Sigmoid colon (tissue), 7 donors: Measurements from ENCODE around the gene DCDC2C. TPM values are rescaled to one million over a fixed set of nuclear protein-coding genes. Genes with fewer than 3 reads are reported as not detected.

Source experiments
- DNase-seq: peaks from one replicate; pipeline ENCODE4 v3.0.0-alpha.2; 2019
- H3K27ac ChIP-seq, 4 donors: fragments of 200-600 bp; sonication (generic); one replicate each; pipeline ENCODE4 v1.5.1; 2016 to 2019; ENCODE audit warnings: mild to moderate bottlenecking in 1 of 4
- H3K27me3 ChIP-seq, 3 donors: fragments of 200-600 bp; sonication (generic); one replicate each; pipeline ENCODE4 v1.5.1; 2019; ENCODE audit warnings: mild to moderate bottlenecking in 1 of 3
- H3K36me3 ChIP-seq, 4 donors: fragments of 200-600 bp; sonication (generic); one replicate each; pipeline ENCODE4 v1.5.1; 2016 to 2019
- H3K4me1 ChIP-seq, 4 donors: fragments of 200-600 bp; sonication (generic); one replicate each; pipeline ENCODE4 v1.5.1; 2017 to 2019
- H3K4me3 ChIP-seq, 4 donors: fragments of 200-600 bp; sonication (generic); one replicate each; pipeline ENCODE4 v1.5.1; 2017 to 2019; ENCODE audit warnings: mild to moderate bottlenecking in 2 of 4, moderate library complexity in 1 of 4
- H3K9me3 ChIP-seq, 4 donors: fragments of 200-600 bp in 3 of 4; sonication (generic) in 3 of 4; one replicate each; pipeline versions ENCODE4 v1.5.1 to v1.6.1; 2013 to 2019
- EP300 ChIP-seq, 4 donors: sonication (generic); formaldehyde crosslinking; IDR thresholded peaks; one replicate each; pipeline ENCODE4 v1.6.1; 2017; ENCODE audit warnings: antibody characterized with exemption in 4 of 4
- POLR2A ChIP-seq, 2 donors: fragments of 450-650 bp; IDR thresholded peaks; one replicate each; pipeline ENCODE4 v1.6.1; 2016; ENCODE audit warnings: antibody characterized with exemption in 2 of 2, mild to moderate bottlenecking in 2 of 2, moderate library complexity in 2 of 2
- POLR2AphosphoS5 ChIP-seq, 4 donors: sonication (generic); formaldehyde crosslinking; IDR thresholded peaks; one replicate each; pipeline ENCODE4 v1.6.1; 2017; ENCODE audit warnings: antibody characterized with exemption in 4 of 4
- WGBS, 2 donors: extraction: QIAGEN DNeasy Blood & Tissue Kit; methylation state at CpG; one replicate each; pipeline ENCODE4 v1.1.7; 2013; 5-methylcytosine and 5-hydroxymethylcytosine counted together
- intact Hi-C: fragments of 100-400 bp; cut with DNase I; formaldehyde crosslinking; loops from one replicate; pipeline ENCODE4 v1.15.1; 2023
- polyA plus RNA-seq, 3 donors: library from polyadenylated mRNA; stranded (reverse); fragments of 200-250 nt; gene quantifications; one replicate each; pipeline ENCODE4 v1.2.3, GENCODE V29; 2013
- total RNA-seq, 4 donors: library from RNA; depleted of rRNA; stranded (reverse); fragments of >200 nt; gene quantifications; one replicate each; pipeline ENCODE4 v1.1.0, GENCODE V29; 2016
- TF ChIP-seq, protein P1 (sequence below), 4 experiments: fragments of 450-650 bp in 3 of 4; fragments of 200-600 bp in 1 of 4; IDR thresholded peaks; one replicate each; pipeline ENCODE4 v1.5.1; 2016 to 2019; ENCODE audit warnings: antibody characterized with exemption in 4 of 4, mild to moderate bottlenecking in 3 of 4, moderate library complexity in 2 of 4
- donor health status: healthy with polysubstance abuse.
- donor health status: Bipolar disorder and iron deficiency.
- donor health status: healthy.

Gene DCDC2C
- total and polyA plus RNA-seq, 7 donors = 0.33 TPM; not detected in 6

DNA sequence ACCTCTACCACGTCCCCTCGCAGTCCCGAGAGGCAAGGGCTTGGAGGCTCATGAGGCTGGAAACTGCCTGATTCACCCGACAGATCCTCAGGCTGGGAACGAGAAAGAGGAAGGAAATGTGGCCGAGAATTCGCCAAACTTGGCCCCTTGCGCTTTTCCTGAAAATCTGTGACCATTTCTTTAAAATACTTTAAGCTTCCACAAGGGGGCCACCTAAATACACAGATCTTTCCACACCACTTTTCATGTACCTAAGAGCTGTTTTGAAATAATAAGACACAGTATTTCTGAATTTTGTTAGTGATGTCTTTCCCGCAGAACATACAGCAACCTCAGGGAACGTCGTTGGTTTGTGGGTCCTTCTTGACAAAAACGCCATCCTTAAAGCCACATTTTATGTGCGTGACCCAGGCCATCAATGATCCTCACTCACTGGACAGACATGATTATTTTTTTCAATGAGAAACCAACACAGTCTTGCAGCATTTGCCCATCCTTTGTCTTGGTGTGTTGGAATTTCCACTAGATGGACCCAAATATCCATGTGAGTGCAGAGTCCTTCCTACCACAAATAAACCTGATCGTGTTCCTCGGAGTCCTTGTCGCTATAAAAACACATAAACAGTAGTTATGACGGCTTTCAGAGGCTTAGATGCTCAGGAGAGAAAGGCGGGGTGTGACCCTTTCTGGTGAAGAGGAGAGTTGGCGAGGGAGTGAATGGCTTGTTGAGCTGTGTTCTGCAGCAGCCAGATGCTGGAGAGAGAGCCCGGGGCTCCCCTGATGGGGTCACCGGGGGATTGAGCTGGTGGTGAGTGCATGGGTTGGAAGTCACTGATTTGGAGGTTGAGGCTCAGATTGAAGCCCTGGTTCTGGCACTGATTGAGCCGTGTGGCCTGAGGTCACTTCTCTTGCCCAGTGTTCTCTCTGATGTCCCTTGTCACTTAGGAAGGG is 25.0 kb downstream of the DCDC2C start:
- no peak for DNase-seq
- Histone ChIP-seq H3K27ac (no peak overlapping the region), H3K27me3 (peaks cover 0 to 7% (median 0%) of the 10 kb centered on the region in 3 donors), H3K4me3 (no peak overlapping the region), H3K36me3 (no peaks in the 10 kb centered on the region), H3K9me3 (no peaks in the 10 kb centered on the region), H3K4me1 (peaks cover 0 to 7% (median 0%) of the 10 kb centered on the region in 4 donors)
- TF ChIP-seq POLR2AphosphoS5 (IDR thresholded peaks at IDR 0.05) = no peak
- TF ChIP-seq, protein P1, sequence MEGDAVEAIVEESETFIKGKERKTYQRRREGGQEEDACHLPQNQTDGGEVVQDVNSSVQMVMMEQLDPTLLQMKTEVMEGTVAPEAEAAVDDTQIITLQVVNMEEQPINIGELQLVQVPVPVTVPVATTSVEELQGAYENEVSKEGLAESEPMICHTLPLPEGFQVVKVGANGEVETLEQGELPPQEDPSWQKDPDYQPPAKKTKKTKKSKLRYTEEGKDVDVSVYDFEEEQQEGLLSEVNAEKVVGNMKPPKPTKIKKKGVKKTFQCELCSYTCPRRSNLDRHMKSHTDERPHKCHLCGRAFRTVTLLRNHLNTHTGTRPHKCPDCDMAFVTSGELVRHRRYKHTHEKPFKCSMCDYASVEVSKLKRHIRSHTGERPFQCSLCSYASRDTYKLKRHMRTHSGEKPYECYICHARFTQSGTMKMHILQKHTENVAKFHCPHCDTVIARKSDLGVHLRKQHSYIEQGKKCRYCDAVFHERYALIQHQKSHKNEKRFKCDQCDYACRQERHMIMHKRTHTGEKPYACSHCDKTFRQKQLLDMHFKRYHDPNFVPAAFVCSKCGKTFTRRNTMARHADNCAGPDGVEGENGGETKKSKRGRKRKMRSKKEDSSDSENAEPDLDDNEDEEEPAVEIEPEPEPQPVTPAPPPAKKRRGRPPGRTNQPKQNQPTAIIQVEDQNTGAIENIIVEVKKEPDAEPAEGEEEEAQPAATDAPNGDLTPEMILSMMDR (IDR thresholded peaks at IDR 0.05) = peak; percentile 23 to 53 (median 34)
- TF ChIP-seq EP300 (IDR thresholded peaks at IDR 0.05) = no peak
- 32 to 37% methylated on average over 22 of the region's 22 CpGs for WGBS, 2 donors
- intact Hi-C loops = loop anchor here (5.0 kb wide), 1 partner anchor 54 kb away; no protein-coding TSS in a partner anchor

DNA sequence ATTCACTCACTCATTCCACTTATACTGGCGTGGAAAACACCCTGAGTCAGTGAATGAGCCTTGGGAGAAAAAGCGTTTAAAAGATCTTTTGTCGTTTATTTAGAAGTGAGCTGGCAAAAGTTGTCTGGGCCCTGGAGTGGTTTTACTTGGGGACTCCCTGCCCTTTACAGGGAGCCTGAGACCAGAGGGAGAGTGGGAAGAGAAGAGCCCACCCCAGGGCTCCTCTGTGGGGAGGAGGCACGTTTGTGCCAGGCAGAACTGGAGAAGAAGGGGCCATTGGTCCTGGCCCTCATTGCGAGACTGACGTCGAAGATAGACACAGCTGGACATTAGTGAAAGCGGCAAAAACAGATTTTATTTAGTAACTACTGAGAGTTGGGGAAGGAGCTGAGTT is 25.7 kb downstream of the DCDC2C start:
- intact Hi-C loops = loop anchor here (5.0 kb wide), 1 partner anchor 53 kb away; no protein-coding TSS in a partner anchor
- TF ChIP-seq POLR2A (IDR thresholded peaks at IDR 0.05) = no peak
- TF ChIP-seq POLR2AphosphoS5 (IDR thresholded peaks at IDR 0.05) = no peak
- TF ChIP-seq, protein P1 (IDR thresholded peaks at IDR 0.05) = no peak
- TF ChIP-seq EP300 (IDR thresholded peaks at IDR 0.05) = no peak
- Histone ChIP-seq H3K4me1 (peaks cover 0 to 7% (median 0%) of the 10 kb centered on the region in 4 donors), H3K36me3 (no peaks in the 10 kb centered on the region), H3K27ac (no peak overlapping the region), H3K4me3 (no peak overlapping the region), H3K27me3 (peaks cover 0 to 7% (median 0%) of the 10 kb centered on the region in 3 donors), H3K9me3 (no peaks in the 10 kb centered on the region)
- DNase-seq = no peak
- WGBS, 2 donors = 75 to 85% methylated on average over 8 of the region's 8 CpGs

DNA sequence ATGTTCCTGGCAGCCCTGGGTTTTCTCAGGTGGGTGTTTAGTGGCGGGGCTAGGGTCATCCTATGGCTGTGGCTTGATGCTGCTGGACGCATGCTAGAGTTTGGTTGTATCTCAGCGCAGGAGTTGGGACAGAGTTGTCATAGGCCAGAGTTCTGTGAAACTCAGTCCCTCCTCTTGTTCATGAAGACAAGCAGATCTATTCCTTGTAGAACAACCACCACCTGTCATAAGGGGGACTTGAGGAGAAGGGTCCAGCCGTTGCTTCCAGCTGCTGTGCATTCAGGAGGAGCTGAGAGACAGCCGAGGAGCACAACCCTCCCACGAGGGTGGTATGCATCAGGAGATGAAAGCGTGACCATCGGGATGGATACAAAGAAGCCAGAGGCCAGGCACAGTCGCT is 26.4 kb downstream of the DCDC2C start:
- 68 to 83% methylated on average over 9 of the region's 9 CpGs for WGBS, 2 donors
- intact Hi-C loops = loop anchor here (5.0 kb wide), 1 partner anchor 53 kb away; no protein-coding TSS in a partner anchor
- no peak overlapping the region for H3K27ac ChIP-seq
- H3K36me3 ChIP-seq = no peaks in the 10 kb centered on the region
- TF ChIP-seq, protein P1 (IDR thresholded peaks at IDR 0.05) = no peak
- no peak for TF ChIP-seq POLR2AphosphoS5 (IDR thresholded peaks at IDR 0.05)
- no peak for TF ChIP-seq POLR2A (IDR thresholded peaks at IDR 0.05)
- no peak for TF ChIP-seq EP300 (IDR thresholded peaks at IDR 0.05)
- H3K9me3 ChIP-seq = no peaks in the 10 kb centered on the region
- peaks cover 0 to 7% (median 0%) of the 10 kb centered on the region in 4 donors for H3K4me1 ChIP-seq
- peaks cover 0 to 7% (median 0%) of the 10 kb centered on the region in 3 donors for H3K27me3 ChIP-seq
- DNase-seq = no peak
- H3K4me3 ChIP-seq = no peak overlapping the region

DNA sequence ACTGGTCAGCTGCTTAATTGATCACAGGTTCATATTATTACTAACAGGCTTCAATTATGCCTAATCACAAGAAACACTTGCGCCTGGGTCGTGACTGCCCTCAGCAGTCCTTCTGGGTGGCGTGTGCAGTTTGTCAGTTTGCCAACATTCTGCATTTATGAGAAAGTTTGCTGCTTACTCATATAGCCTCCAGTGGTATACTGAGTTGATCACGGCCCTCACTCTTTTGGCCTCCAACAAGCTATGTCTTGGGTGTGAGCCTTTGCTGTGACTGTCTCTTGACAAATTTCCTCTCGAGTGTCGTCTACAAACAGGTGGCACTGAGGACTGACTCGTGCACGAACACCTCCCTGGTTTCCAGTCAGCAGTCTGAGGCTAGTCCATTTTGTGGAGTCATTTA is 27.3 kb downstream of the DCDC2C start:
- DNase-seq = no peak
- WGBS, 2 donors = 75 to 87% methylated on average over 8 of the region's 8 CpGs
- no peak for TF ChIP-seq EP300 (IDR thresholded peaks at IDR 0.05)
- TF ChIP-seq POLR2AphosphoS5 (IDR thresholded peaks at IDR 0.05) = no peak
- TF ChIP-seq POLR2A (IDR thresholded peaks at IDR 0.05) = no peak
- TF ChIP-seq, protein P1 (IDR thresholded peaks at IDR 0.05) = no peak
- intact Hi-C loops = no loop called here
- Histone ChIP-seq H3K27me3 (peaks cover 0 to 7% (median 0%) of the 10 kb centered on the region in 3 donors), H3K27ac (no peak overlapping the region), H3K36me3 (no peaks in the 10 kb centered on the region), H3K9me3 (no peaks in the 10 kb centered on the region), H3K4me3 (no peak overlapping the region), H3K4me1 (peaks cover 0 to 7% (median 0%) of the 10 kb centered on the region in 4 donors)
